Tibial artery (tissue), 4 donors: ENCODE results near the gene ADAMTS9.
A peak's percentile ranks its signal among the peaks of the same experiment; 100 is the strongest.
"Not testable (repeated sequence)": the region's sequence is repeated elsewhere in the genome, so short reads cannot be mapped to it uniquely, and the experiment has no call there.

Experiments
- DNase-seq, 2 donors: peaks; one replicate each; pipeline ENCODE4 v3.0.0-alpha.2; 2019
- H3K27ac ChIP-seq, 2 donors: fragments of 200-600 bp; sonication (generic) in 1 of 2; 1 replicate in 1 of 2; 2 replicates in 1 of 2; pipeline ENCODE4 v1.5.1; 2018 to 2019; ENCODE audit warnings: mild to moderate bottlenecking in 1 of 2
- H3K27me3 ChIP-seq, 2 donors: fragments of 200-600 bp; sonication (generic) in 1 of 2; one replicate each; pipeline versions ENCODE4 v1.5.1 to v1.6.0; 2016 to 2019
- H3K36me3 ChIP-seq, 3 donors: fragments of 200-600 bp; sonication (generic) in 2 of 3; one replicate each; pipeline ENCODE4 v1.5.1; 2016 to 2019; ENCODE audit warnings: mild to moderate bottlenecking in 2 of 3
- H3K4me1 ChIP-seq, 4 donors: fragments of 200-600 bp; sonication (generic) in 2 of 4; 1 replicate in 3 of 4; 2 replicates in 1 of 4; pipeline ENCODE4 v1.5.1; 2016 to 2019
- H3K4me3 ChIP-seq, 2 donors: fragments of 200-600 bp; sonication (generic) in 1 of 2; 1 replicate in 1 of 2; 2 replicates in 1 of 2; pipeline ENCODE4 v1.5.1; 2018 to 2019; ENCODE audit warnings: mild to moderate bottlenecking in 2 of 2
- H3K9me3 ChIP-seq, 3 donors: fragments of 200-600 bp; sonication (generic) in 1 of 3; one replicate each; pipeline ENCODE4 v1.5.1; 2016 to 2019
- intact Hi-C: fragments of 100-400 bp; cut with DNase I; formaldehyde crosslinking; loops from one replicate; pipeline ENCODE4 v1.15.0; 2023; ENCODE audit warnings: low total_unique reads
- TF ChIP-seq, protein P1 (sequence below), 2 experiments: fragments of 200-600 bp in 1 of 2; fragments of 450-650 bp in 1 of 2; IDR thresholded peaks; one replicate each; pipeline ENCODE4 v1.5.1; 2017 to 2019; ENCODE audit warnings: antibody characterized with exemption in 2 of 2, mild to moderate bottlenecking in 1 of 2, moderate library complexity in 1 of 2

Gene ADAMTS9

DNA sequence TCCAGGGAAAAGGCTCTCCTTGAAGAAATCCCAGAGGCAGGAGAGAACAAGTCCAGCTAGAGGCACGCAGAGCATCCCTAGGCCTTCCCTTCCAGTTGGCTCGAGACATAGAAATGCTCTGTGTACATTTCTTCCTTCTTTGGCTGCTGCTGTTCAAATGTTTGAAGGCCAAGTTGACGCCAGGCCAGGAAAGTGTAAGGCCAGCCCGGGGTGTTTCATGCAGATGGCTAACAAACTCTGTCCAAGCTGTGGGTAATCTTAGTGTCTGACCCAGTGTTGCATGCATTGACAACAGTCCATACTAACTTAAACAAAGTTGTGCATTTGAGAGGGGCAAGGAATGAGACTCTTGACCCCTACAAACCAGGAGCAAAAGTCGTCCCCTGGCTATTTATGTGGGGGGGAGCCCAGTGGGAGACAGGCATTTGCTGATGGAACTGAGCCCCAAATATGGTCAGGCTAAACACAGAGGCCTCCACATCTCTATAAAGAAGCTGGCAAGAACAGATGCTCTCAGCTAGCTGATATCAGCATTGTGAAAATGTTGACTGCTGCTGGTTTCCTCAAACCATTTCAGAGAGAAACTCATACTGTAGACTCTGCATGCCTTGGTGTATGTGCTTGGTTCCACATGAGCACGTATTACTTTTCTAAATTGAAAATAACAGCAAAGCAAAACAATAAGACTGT is 139.5 kb downstream of the ADAMTS9 start:
- TF ChIP-seq, protein P1, sequence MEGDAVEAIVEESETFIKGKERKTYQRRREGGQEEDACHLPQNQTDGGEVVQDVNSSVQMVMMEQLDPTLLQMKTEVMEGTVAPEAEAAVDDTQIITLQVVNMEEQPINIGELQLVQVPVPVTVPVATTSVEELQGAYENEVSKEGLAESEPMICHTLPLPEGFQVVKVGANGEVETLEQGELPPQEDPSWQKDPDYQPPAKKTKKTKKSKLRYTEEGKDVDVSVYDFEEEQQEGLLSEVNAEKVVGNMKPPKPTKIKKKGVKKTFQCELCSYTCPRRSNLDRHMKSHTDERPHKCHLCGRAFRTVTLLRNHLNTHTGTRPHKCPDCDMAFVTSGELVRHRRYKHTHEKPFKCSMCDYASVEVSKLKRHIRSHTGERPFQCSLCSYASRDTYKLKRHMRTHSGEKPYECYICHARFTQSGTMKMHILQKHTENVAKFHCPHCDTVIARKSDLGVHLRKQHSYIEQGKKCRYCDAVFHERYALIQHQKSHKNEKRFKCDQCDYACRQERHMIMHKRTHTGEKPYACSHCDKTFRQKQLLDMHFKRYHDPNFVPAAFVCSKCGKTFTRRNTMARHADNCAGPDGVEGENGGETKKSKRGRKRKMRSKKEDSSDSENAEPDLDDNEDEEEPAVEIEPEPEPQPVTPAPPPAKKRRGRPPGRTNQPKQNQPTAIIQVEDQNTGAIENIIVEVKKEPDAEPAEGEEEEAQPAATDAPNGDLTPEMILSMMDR (IDR thresholded peaks at IDR 0.05): no peak
- peak; percentile 41 to 88 for DNase-seq
- peaks cover 0 to 14% (median 8%) of the 10 kb centered on the region in 3 donors for H3K36me3 ChIP-seq
- peaks cover 0 to 25% (median 19%) of the 10 kb centered on the region in 4 donors for H3K4me1 ChIP-seq
- intact Hi-C loops: no loop called here
- H3K4me3 ChIP-seq: no peak overlapping the region
- no peaks in the 10 kb centered on the region for H3K27me3 ChIP-seq
- no peaks in the 10 kb centered on the region for H3K9me3 ChIP-seq
- peak overlapping the region; percentile 54 to 67 for H3K27ac ChIP-seq

DNA sequence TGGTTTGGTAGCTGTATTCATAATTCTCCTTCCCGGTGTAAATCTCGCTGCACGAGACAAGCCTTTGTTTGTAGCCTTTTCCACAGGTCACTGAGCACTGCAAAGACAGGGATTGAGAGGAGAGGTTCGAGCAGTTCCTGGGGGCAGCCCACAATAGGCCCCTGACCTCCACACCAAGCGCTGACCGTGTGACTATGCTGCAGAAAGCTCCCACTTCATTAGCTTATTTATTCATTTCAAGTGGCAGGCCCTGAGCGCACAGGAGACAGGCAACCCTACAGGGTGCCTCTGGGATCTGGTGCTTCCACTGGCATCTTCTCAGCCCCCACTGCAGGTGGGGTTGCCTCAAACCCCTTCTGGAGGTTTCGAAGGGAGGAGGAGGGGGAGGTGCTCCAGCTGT is 140.9 kb downstream of the ADAMTS9 start:
- Histone ChIP-seq H3K27ac (no peak overlapping the region), H3K27me3 (no peaks in the 10 kb centered on the region), H3K4me3 (no peak overlapping the region), H3K4me1 (peaks cover 0 to 25% (median 19%) of the 10 kb centered on the region in 4 donors), H3K36me3 (peaks cover 0 to 14% (median 8%) of the 10 kb centered on the region in 3 donors), H3K9me3 (no peaks in the 10 kb centered on the region)
- no peak for DNase-seq
- TF ChIP-seq, protein P1 (IDR thresholded peaks at IDR 0.05): no peak
- intact Hi-C loops: no loop called here

DNA sequence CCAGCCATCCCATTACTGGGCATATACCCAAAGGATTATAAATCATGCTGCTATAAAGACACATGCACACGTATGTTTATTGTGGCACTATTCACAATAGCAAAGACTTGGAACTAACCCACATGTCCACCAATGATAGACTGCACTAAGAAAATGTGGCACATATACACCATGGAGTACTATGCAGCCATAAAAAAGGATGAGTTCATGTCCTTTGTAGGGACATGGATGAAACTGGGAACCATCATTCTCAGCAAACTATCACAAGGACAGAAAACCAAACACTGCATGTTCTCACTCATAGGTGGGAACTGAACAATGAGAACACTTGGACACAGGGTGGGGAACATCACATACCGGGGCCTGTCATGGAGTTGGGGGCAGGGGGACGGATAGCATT is 142.6 kb downstream of the ADAMTS9 start:
- intact Hi-C loops, H3K4me3 ChIP-seq, DNase-seq, H3K27ac ChIP-seq, H3K9me3 ChIP-seq, H3K27me3 ChIP-seq: not testable (repeated sequence)
- Histone ChIP-seq H3K4me1 (peaks cover 0 to 25% (median 19%) of the 10 kb centered on the region in 4 donors), H3K36me3 (peaks cover 3 to 20% (median 20%) of the 10 kb centered on the region in 3 donors)

DNA sequence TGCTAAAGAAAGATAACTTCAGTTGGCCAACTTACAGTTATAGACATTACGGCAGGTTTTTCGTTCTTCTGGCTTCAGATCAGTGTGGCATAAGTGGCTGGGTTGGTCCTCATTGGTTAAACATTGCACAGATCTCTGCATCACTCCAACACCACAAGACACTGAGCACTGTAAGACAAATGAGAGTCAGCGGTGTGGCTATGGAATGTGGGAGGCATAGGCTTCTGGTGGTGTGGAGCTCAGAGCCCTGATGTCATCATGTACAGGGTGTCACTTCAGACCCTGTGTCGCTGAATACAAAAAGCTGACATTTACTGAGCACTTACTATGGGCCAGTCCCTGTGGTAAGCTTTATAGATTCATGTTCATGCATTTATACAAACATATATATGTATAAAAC is 146.0 kb downstream of the ADAMTS9 start:
- Histone ChIP-seq H3K4me3 (no peak overlapping the region), H3K4me1 (no peaks in the 10 kb centered on the region), H3K27me3 (no peaks in the 10 kb centered on the region), H3K27ac (no peak overlapping the region), H3K36me3 (peaks cover 3 to 30% (median 25%) of the 10 kb centered on the region in 3 donors), H3K9me3 (no peaks in the 10 kb centered on the region)
- intact Hi-C loops: no loop called here
- TF ChIP-seq, protein P1 (IDR thresholded peaks at IDR 0.05): no peak
- no peak for DNase-seq

DNA sequence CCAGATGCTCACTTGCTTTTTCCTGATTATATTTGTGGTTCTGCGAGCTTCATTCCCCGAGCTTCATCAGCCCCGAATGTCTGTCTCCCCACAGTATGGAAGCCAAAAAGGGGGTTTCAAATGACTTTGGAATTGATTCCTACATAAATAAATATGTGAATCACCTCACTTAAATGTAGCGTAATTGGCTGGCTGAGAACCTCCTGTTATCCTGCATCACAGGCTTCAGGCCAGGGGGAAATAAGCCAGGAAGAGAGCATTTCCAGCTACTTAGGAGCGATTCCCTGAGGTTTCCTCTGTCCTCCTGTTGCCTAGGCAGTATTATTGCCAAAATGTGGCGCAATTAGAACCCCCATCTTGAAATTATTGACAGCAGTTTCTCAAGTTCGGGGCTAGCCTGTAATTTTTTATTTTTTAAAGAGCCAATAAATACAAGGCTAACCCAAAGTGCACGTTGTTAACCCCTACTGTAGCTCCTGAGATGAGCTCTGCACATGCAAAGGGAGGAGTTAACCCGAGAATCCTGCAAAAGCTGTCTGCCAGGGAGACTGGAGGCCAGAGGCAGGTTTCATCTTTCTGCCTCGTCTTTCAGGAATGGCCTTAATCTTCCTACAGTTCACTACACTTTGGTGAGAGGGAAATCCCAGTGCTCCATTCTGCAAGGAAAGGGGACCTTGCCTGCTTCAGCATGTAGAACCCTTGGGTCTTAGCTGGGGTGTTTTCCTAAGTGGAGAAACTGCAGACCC is 148.2 kb downstream of the ADAMTS9 start:
- Histone ChIP-seq H3K4me3 (no peak overlapping the region), H3K27me3 (no peaks in the 10 kb centered on the region), H3K4me1 (no peaks in the 10 kb centered on the region), H3K9me3 (no peaks in the 10 kb centered on the region), H3K27ac (no peak overlapping the region), H3K36me3 (peaks cover 3 to 22% (median 18%) of the 10 kb centered on the region in 3 donors)
- TF ChIP-seq, protein P1 (IDR thresholded peaks at IDR 0.05): no peak
- DNase-seq: peak in 1 of 2 donors; percentile 57
- intact Hi-C loops: loop anchor here (10.0 kb wide), 2 partner anchors 625 to 705 kb away; no protein-coding TSS in a partner anchor

DNA sequence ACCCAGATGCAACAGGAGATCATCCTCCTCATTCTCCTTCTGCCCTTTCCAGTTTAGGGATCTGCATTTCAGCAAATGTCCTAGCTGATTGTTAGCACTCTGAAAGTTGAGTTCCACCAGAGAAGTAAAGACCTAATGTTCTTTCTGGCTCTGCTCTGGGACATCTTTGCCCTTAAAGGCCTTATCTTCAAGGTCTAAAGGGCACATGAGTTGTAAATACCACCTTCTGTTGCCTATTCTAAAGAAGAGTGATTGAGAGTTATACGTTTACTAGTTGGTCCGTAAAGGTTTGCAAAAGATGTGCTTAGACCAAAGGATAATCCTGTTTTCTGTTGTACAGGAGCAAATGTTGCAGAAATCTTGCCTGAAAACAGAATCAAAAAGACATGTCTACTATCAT is 151.6 kb downstream of the ADAMTS9 start:
- intact Hi-C loops: loop anchor here (10.0 kb wide), 2 partner anchors 629 to 709 kb away; no protein-coding TSS in a partner anchor
- TF ChIP-seq, protein P1 (IDR thresholded peaks at IDR 0.05): no peak
- DNase-seq: no peak
- Histone ChIP-seq H3K27me3 (no peaks in the 10 kb centered on the region), H3K4me1 (peaks cover 0 to 13% (median 4%) of the 10 kb centered on the region in 4 donors), H3K4me3 (no peak overlapping the region), H3K36me3 (peaks cover 3 to 19% (median 16%) of the 10 kb centered on the region in 3 donors), H3K27ac (no peak overlapping the region), H3K9me3 (no peaks in the 10 kb centered on the region)
